Subcutaneous adipose tissue (tissue), 4 donors: ENCODE measurements around the gene SLC13A4. TPM values are rescaled to one million over a fixed set of nuclear protein-coding genes. Genes with fewer than 3 reads are reported as not detected.

Experiments
- total RNA-seq, 4 donors: library from RNA; depleted of rRNA; stranded (reverse); fragments of >200 nt; gene quantifications; one replicate each; pipeline ENCODE4 v1.1.0, GENCODE V29; 2016
- TF ChIP-seq, protein P1 (sequence below): fragments of 450-650 bp; IDR thresholded peaks from one replicate; pipeline ENCODE4 v1.5.1; 2016; ENCODE audit warnings: low read depth, mild to moderate bottlenecking, control low read depth, antibody characterized with exemption, moderate library complexity

SLC13A4 gene
- total RNA-seq, 4 donors from 2014 or later = 0.17 to 0.88 TPM; not detected in 2

DNA sequence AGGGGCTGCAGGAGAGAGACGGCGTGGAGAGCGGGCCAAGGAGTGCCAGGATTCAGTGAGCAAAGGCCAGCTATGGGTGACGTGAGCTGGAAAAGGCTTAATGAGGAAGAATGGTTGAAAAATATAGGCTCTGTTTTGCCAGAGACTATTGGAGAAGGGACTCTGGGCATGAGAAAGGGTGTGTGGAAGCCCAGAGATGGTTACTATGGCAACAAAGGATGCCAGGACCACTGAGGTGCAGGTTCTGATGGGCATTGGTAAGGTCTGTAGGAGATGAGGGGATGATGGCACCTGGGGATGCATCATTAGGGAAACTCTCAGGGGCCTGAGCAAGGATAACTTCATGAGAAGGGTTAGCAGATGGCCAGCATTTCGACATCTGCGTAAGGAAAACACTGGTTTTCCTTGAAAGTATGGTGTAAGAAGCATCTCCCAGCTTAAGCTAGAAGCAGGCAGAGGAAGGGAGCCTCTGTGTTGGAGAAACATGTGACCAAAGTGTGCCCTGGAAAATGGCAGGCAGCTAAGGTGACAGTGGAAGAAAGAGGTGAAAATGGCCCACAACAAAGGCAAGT is 42.2 kb upstream of the SLC13A4 start:
- TF ChIP-seq, protein P1, sequence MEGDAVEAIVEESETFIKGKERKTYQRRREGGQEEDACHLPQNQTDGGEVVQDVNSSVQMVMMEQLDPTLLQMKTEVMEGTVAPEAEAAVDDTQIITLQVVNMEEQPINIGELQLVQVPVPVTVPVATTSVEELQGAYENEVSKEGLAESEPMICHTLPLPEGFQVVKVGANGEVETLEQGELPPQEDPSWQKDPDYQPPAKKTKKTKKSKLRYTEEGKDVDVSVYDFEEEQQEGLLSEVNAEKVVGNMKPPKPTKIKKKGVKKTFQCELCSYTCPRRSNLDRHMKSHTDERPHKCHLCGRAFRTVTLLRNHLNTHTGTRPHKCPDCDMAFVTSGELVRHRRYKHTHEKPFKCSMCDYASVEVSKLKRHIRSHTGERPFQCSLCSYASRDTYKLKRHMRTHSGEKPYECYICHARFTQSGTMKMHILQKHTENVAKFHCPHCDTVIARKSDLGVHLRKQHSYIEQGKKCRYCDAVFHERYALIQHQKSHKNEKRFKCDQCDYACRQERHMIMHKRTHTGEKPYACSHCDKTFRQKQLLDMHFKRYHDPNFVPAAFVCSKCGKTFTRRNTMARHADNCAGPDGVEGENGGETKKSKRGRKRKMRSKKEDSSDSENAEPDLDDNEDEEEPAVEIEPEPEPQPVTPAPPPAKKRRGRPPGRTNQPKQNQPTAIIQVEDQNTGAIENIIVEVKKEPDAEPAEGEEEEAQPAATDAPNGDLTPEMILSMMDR = no peak

DNA sequence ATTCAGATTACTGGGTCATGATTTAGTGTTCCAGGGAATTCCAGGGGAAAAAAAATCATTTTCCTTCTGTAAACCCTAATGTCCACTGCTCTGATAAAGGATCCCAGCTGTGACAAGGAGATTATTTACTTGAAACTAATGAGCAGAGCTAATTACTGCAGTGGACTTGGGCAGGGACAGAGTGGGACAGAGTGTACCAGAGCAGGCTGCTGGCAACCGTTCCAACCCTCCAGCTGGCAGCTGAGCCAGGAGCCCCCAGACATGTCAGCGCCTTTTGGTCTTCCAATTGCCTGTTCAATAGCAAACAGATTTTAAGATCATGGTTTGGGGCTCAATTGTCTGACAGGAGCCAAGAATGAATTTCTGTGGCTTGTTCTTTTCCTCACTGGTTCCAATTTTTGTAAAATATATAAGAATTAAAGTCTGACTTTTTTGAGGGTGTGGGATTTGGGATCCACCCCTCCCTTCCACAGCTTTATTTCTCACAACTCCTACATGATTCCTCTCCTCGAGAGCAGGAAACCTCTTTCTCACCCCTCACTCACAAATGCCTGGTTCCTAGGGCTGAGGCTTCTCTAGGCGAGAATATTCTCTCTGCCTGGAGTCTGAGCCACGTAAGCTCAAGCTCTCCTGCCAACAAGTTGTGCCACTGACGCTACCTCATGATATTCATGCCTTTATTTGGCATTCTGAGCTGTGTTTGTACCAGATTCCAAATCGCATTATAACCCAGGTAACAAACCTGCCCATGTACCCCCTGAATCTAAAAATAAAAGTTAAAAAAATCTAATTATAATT is 41.2 kb upstream of the SLC13A4 start:
- TF ChIP-seq, protein P1 = no peak

DNA sequence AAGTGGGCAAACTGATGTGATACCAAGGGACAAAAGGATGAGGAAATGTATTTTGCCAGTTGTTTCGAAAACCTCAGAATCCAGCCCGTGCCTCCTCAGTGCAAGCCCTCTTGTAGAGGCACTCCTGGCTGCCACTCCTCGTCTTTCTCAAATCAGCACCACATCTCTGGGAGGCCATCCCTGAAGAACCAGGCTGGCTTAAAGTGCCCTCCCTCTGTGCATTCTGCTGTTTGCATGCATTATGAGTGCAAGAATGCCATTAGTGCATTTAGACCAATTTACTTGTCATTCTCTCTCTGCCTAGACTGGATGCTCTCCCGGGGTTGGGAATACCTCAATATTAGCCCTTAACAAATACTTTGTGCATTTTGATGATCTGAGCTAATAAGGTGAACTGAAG is 40.5 kb upstream of the SLC13A4 start:
- TF ChIP-seq, protein P1 = no peak

DNA sequence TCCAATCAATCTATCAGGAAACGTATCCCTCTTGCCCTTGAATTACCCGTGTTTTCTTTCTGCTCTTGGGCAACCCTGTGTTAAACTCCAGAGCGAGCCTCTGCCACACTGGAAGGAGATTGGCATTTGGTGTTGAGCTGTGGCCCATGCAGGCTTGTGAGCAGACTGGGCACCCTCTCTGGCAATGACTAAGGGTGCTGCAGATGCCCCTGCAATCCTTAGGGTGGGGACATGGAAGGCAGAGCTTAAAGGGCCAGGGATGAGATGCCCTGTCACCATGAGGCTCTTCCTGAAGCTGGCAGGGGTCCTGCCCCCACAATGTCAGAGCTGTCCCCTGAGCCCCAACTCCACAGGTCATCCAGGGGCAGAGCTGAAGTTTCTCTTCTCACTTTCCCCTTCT is 40.1 kb upstream of the SLC13A4 start:
- TF ChIP-seq, protein P1 = no peak

DNA sequence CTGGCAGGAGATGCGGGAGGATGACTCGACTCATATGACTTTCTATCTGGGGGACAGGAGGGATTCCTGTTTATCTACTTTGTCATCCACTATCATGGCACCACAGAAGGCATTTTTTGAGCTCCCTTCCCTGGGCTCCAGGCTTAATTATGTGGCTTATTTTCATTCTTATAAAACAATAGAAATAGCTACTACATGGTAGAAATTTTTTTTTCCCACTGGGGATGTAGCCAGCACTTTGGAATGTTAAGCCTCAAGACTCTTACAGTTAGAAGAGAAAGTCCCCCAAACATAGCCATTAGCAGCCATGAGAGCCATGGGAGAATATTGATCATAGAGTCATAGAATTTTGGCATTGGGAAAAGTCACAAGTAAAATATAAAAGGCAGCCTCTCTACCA is 35.3 kb upstream of the SLC13A4 start:
- TF ChIP-seq, protein P1 = no peak

DNA sequence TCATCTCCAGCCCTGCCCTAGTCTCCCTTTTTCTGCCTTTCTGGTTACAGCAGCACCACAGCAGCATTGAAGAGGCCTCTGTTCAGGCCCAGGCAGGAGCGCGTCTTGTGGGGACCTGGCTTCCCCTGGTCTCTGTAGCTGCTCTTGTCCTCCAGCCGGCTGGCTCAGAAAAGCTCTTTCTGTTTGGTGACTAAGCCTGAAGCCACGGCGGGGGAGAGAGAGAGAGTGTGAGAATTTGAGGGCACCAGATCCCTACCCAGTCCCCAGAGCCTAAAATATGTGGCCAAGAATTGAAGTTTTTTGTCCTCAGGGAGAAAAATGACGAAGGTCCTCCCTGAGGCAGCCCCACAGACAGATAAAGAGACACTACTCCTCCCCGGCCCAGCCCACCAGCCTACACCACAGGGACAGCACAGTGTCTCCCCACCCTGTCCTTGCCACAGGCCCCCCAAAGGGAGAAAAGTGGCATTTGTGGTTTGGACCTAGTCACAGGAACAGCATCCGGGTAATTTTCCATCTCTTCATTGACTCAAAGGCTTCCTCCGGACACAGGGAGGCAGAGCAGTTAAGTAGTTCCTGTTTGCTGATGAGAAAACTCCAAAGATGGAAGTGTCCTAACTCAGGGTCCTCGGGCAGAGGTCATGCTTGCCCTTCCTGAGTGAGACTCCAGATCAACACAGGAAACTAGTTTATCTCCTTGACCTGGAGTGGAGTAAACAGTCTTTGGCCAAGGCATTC is 33.9 kb upstream of the SLC13A4 start:
- TF ChIP-seq, protein P1 = no peak

DNA sequence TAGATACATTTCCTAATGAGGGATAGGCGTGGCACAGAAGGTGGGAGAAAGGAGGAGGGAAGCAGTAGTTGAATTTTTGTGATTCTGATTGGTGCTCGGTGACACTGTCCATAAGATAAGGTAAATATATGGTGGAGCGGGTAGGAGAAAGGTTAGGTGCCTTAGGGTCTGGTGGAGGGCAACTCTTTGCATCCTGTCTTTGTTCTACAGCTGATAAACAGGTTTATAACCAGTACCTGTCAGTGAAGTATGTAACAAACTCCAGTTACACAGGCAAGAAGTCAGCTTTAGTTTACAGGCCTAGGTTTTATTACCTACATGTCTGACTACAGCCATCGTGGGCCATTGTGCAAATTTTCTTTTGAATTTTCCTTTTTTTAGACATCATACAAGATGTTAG is 31.5 kb upstream of the SLC13A4 start:
- TF ChIP-seq, protein P1 = no peak
